OCI-LY1 (cell line): ENCODE measurements around the gene EEPD1.

Experiments
- CTCF ChIP-seq: fragments of 200-600 bp; sonication (generic), shearing (Covaris generic); IDR thresholded peaks from 2 replicates; pipeline ENCODE4 v1.5.1; 2017; ENCODE audit warnings: mild to moderate bottlenecking, antibody characterized with exemption, low read length, moderate library complexity, mixed read lengths
- EZH2 ChIP-seq: fragments of 200-600 bp; sonication (generic), shearing (Covaris generic); IDR thresholded peaks from 2 replicates; pipeline ENCODE4 v1.8.0; 2017; ENCODE audit warnings: borderline replicate concordance, mixed run types, mild to moderate bottlenecking, antibody characterized with exemption, low read length, moderate library complexity, mixed read lengths

DNA sequence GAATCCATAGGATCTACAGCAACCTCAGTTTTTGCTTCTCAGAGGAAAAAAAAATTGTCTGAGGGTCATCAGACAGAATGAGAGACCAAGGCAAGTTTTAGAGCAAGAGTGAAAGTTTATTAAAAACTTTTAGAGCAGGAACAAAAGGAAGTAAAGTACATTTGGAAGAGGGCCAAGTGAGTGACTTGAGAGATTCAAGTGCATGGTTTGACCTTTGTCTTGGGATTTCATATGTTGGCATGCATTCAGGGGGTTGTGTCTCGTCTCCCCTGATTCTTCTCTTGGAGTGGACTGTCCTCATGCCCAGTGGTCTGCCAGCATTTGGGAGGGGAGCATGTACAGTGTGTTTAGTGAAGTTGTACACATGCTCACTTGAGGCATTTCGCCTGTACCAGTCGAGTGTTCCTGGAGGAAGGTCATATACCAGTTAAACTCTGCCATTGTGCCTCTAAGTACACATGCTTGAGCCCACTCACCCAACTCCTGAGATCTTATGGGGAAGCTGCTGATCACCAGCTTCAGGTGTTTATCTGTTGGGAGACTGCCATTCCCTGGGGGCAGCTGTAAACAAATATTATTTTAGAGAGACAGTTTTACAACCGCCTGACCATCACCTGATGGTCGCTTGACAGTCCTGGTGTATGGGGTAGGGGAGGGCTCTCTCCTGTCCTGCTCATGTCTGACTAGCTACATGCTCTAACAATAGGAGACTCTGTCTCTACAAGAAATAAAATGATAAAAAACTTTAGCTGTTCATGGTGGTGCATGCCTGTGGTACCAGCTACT is 109.4 kb downstream of the EEPD1 start:
- TF ChIP-seq CTCF (no peak), EZH2 (no peak)
